ENCODE data around the gene PRR7. TPM values are rescaled to one million over a fixed set of nuclear protein-coding genes. Genes with fewer than 3 reads are reported as not detected.

Gene PRR7
- total and polyA plus RNA-seq, 2 experiments from 2014 or later, result 27.1 to 29.0 TPM

- Histone ChIP-seq H3K4me1 (ENCODE audit: low read depth) (peaks cover 4% of the 10 kb centered on the region), H3K4me3 (no peak overlapping the region), H3K9me3 (ENCODE audit: low read depth) (no peaks in the 10 kb centered on the region), H3K36me3 (peaks cover 33% of the 10 kb centered on the region), H3K27ac (no peak overlapping the region), H3K27me3 (no peaks in the 10 kb centered on the region)
- no peak for TF ChIP-seq CTCF (IDR thresholded peaks at IDR 0.05; ENCODE audit: low read depth, low read length)
- no peak for DNase-seq (ENCODE audit: low read depth in 1 of 2, low spot score in 1 of 2)
Observed at GRCh38 chr5:177466861-177467260, 20.2 kb downstream of the PRR7 start.

GRCh38 chr5:177467436-177467835, 20.8 kb downstream of the PRR7 start:
- Histone ChIP-seq H3K27me3 (no peaks in the 10 kb centered on the region), H3K9me3 (ENCODE audit: low read depth) (no peaks in the 10 kb centered on the region), H3K27ac (no peak overlapping the region), H3K4me1 (ENCODE audit: low read depth) (peaks cover 9% of the 10 kb centered on the region), H3K36me3 (peaks cover 33% of the 10 kb centered on the region), H3K4me3 (no peak overlapping the region)
- TF ChIP-seq CTCF (IDR thresholded peaks at IDR 0.05; ENCODE audit: low read depth, low read length), result no peak
- no peak for DNase-seq (ENCODE audit: low read depth in 1 of 2, low spot score in 1 of 2)

- Histone ChIP-seq H3K4me1 (ENCODE audit: low read depth) (peaks cover 9% of the 10 kb centered on the region), H3K36me3 (peaks cover 33% of the 10 kb centered on the region), H3K9me3 (ENCODE audit: low read depth) (no peaks in the 10 kb centered on the region), H3K27me3 (no peaks in the 10 kb centered on the region), H3K4me3 (no peak overlapping the region), H3K27ac (no peak overlapping the region)
- no peak for TF ChIP-seq CTCF (IDR thresholded peaks at IDR 0.05; ENCODE audit: low read depth, low read length)
- no peak for DNase-seq (ENCODE audit: low read depth in 1 of 2, low spot score in 1 of 2)
Observed at GRCh38 chr5:177468329-177468684, 21.7 kb downstream of the PRR7 start.

GRCh38 chr5:177468685-177469628, 22.3 kb downstream of the PRR7 start:
- Histone ChIP-seq H3K36me3 (peaks cover 33% of the 10 kb centered on the region), H3K27me3 (no peaks in the 10 kb centered on the region), H3K27ac (no peak overlapping the region), H3K9me3 (ENCODE audit: low read depth) (no peaks in the 10 kb centered on the region), H3K4me1 (ENCODE audit: low read depth) (peaks cover 9% of the 10 kb centered on the region), H3K4me3 (no peak overlapping the region)
- DNase-seq (ENCODE audit: low read depth in 1 of 2, low spot score in 1 of 2), result no peak
- no peak for TF ChIP-seq CTCF (IDR thresholded peaks at IDR 0.05; ENCODE audit: low read depth, low read length)

- Histone ChIP-seq H3K4me3 (no peak overlapping the region), H3K36me3 (peaks cover 30% of the 10 kb centered on the region), H3K4me1 (ENCODE audit: low read depth) (peaks cover 9% of the 10 kb centered on the region), H3K9me3 (ENCODE audit: low read depth) (no peaks in the 10 kb centered on the region), H3K27ac (no peak overlapping the region), H3K27me3 (no peaks in the 10 kb centered on the region)
- DNase-seq (ENCODE audit: low read depth in 1 of 2, low spot score in 1 of 2), result no peak
- no peak for TF ChIP-seq CTCF (IDR thresholded peaks at IDR 0.05; ENCODE audit: low read depth, low read length)
Observed at GRCh38 chr5:177469750-177470525, 23.3 kb downstream of the PRR7 start.

Data from cardiac muscle cell (in vitro differentiated cells and primary cell).